Mucosa of stomach (tissue), 1 donor: ENCODE measurements around the gene EXOC2.

Experiments used
- H3K27me3 ChIP-seq: one replicate; pipeline ENCODE4 v1.7.0; 2013; ENCODE audit warnings: mild to moderate bottlenecking, low read length; ENCODE audit not compliant: control insufficient read depth, insufficient read depth
- H3K36me3 ChIP-seq: one replicate; pipeline ENCODE4 v1.7.0; 2013; ENCODE audit warnings: low read length; ENCODE audit not compliant: control insufficient read depth, insufficient read depth
- H3K4me1 ChIP-seq: one replicate; pipeline ENCODE4 v1.7.0; 2013; ENCODE audit warnings: mild to moderate bottlenecking, low read length; ENCODE audit not compliant: control insufficient read depth, insufficient read depth
- H3K4me3 ChIP-seq: one replicate; pipeline ENCODE4 v1.7.0; 2013; ENCODE audit warnings: low read length
- H3K9ac ChIP-seq: one replicate; pipeline ENCODE4 v1.7.0; 2013; ENCODE audit warnings: mild to moderate bottlenecking, low read length, moderate library complexity
- H3K9me3 ChIP-seq: one replicate; pipeline ENCODE4 v1.7.0; 2013; ENCODE audit warnings: mild to moderate bottlenecking, low read length, moderate library complexity; ENCODE audit not compliant: control insufficient read depth
- donor health status: Pancreatic carcinoma.

EXOC2 gene

GRCh38 chr6:558089-558488 is 134.8 kb downstream of the EXOC2 start:
- no peaks in the 10 kb centered on the region for H3K4me1 ChIP-seq
- H3K4me3 ChIP-seq: no peak overlapping the region
- no peaks in the 10 kb centered on the region for H3K27me3 ChIP-seq
- no peaks in the 10 kb centered on the region for H3K36me3 ChIP-seq
- H3K9me3 ChIP-seq: no peaks in the 10 kb centered on the region
- H3K9ac ChIP-seq: no peak overlapping the region

DNA sequence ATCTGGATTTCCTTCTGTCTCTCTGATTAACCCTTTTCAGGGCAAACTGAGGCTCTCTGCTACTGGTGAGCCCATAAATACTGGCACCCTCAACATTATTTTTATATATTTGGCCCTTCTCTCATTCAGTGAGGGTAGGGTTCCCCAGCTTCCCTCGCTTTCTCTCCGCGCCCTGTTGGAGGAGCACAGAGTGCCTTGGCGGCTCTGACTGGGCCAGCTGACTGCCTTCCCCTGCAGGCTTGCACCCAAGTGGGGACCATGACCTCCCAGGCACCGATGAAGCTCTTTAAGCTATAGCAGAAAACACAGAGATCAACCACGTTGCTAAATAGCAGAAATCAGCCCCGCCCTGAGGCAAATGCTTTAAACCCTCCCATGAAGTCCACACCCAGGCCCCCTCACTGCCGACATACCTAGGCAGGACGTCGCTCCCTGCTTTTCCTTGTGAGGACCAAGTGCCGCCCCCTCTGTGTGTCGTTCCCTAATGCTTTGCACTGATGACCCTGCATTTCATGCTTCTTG is 141.0 kb downstream of the EXOC2 start:
- H3K4me3 ChIP-seq: no peak overlapping the region
- no peak overlapping the region for H3K9ac ChIP-seq
- H3K27me3 ChIP-seq: no peaks in the 10 kb centered on the region
- no peaks in the 10 kb centered on the region for H3K36me3 ChIP-seq
- H3K9me3 ChIP-seq: no peaks in the 10 kb centered on the region
- no peaks in the 10 kb centered on the region for H3K4me1 ChIP-seq

DNA sequence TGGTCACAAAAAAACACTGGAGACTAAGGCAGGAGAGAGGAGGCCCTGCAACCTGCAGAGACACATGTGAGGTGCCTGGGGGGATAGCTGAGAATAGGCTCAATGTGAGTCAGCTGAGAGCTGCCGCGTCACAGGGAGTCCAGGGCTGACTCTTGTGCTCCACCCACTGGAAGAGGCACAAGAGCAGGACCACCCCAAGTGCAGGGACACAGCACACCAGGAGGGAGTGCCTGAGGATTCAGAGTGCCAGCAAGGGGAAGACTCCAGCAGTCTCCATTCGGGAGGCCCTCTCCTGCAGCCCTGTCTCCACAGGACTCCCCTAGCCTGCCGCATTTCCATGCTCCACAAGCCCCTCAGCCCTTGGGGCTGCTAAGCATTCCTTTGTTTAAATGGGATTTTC is 141.5 kb downstream of the EXOC2 start:
- Histone ChIP-seq H3K9me3 (no peaks in the 10 kb centered on the region), H3K36me3 (no peaks in the 10 kb centered on the region), H3K9ac (no peak overlapping the region), H3K4me1 (no peaks in the 10 kb centered on the region), H3K27me3 (no peaks in the 10 kb centered on the region), H3K4me3 (no peak overlapping the region)

DNA sequence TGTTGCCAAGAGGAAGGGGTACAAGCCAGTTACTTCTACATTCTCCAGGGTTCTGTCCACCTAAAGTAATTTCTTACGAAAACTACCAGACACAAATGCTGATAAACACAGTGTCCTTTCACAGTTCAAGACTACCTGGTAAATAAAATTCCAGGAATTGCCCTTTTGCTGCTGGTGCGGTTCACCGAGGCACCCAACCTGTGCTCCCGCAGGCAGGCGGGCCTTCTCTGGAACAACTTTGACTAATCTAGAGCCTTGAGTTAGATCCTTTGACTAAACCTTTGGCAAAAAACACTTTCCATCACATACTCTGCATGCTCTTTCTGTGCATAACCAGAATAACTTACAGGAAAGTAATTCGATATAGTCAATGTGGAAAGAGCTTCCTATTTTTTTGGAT is 143.0 kb downstream of the EXOC2 start:
- no peaks in the 10 kb centered on the region for H3K36me3 ChIP-seq
- no peaks in the 10 kb centered on the region for H3K27me3 ChIP-seq
- no peaks in the 10 kb centered on the region for H3K9me3 ChIP-seq
- H3K9ac ChIP-seq: no peak overlapping the region
- no peaks in the 10 kb centered on the region for H3K4me1 ChIP-seq
- no peak overlapping the region for H3K4me3 ChIP-seq

DNA sequence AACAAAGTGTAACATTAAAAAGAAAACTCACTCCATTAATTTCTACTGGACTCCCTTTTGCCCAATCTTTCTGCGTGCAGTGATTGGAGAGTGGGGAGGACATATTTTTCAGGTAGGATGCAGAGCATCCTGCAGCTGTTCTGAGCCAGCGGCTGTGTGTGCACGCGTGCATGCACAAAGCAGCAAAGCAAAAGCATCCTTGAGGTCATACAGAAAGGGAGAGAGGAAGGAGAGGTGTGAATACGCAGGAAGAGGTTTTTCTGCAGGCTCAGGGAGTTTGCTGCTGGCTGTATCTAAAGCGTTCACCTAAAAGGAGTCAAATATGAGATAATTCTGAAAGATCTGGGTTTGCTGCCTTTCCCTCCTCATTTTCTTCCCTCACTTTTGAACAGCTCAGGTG is 144.4 kb downstream of the EXOC2 start:
- no peaks in the 10 kb centered on the region for H3K36me3 ChIP-seq
- H3K9me3 ChIP-seq: no peaks in the 10 kb centered on the region
- no peak overlapping the region for H3K9ac ChIP-seq

GRCh38 chr6:548091-548490 is 144.8 kb downstream of the EXOC2 start:
- H3K36me3 ChIP-seq: no peaks in the 10 kb centered on the region
- H3K9ac ChIP-seq: no peak overlapping the region
- no peaks in the 10 kb centered on the region for H3K27me3 ChIP-seq
- no peaks in the 10 kb centered on the region for H3K4me1 ChIP-seq
- no peak overlapping the region for H3K4me3 ChIP-seq
- H3K9me3 ChIP-seq: no peaks in the 10 kb centered on the region

More for the DNA sequence above, 144.4 kb downstream of the EXOC2 start:
- no peaks in the 10 kb centered on the region for H3K27me3 ChIP-seq
- no peak overlapping the region for H3K4me3 ChIP-seq
- no peaks in the 10 kb centered on the region for H3K4me1 ChIP-seq

DNA sequence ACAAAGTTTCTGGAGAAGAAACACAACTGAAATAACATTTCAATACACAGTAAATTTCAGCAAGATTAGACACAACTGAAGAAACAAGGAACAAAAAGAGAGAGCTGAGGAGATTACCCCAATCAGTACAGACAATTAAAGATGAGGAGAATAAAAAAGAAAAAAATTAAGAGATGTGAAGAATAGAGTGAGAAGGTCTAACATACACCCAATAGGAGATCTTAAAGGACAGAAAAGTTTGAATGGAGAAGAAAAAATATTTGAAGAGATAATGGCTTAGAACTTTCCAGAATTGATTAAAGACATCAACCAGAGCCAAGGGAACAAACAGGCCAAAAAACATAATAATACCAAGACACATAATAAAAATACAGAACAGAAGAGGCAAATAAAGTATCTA is 152.4 kb downstream of the EXOC2 start:
- no peak overlapping the region for H3K4me3 ChIP-seq
- H3K9ac ChIP-seq: no peak overlapping the region
- no peaks in the 10 kb centered on the region for H3K4me1 ChIP-seq
- H3K27me3 ChIP-seq: no peaks in the 10 kb centered on the region
- H3K36me3 ChIP-seq: no peaks in the 10 kb centered on the region
- no peaks in the 10 kb centered on the region for H3K9me3 ChIP-seq

- H3K36me3 ChIP-seq: no peaks in the 10 kb centered on the region
Measured at GRCh38 chr6:537114-537513, 155.8 kb downstream of the EXOC2 start.

GRCh38 chr6:530425-530824 is 162.5 kb downstream of the EXOC2 start:
- no peak overlapping the region for H3K9ac ChIP-seq
- H3K4me3 ChIP-seq: no peak overlapping the region
- H3K9me3 ChIP-seq: no peaks in the 10 kb centered on the region
- no peaks in the 10 kb centered on the region for H3K4me1 ChIP-seq
- H3K36me3 ChIP-seq: no peaks in the 10 kb centered on the region
- no peaks in the 10 kb centered on the region for H3K27me3 ChIP-seq

More at GRCh38 chr6:537114-537513, 155.8 kb downstream of the EXOC2 start:
- Histone ChIP-seq H3K9ac (no peak overlapping the region), H3K27me3 (no peaks in the 10 kb centered on the region), H3K4me1 (no peaks in the 10 kb centered on the region), H3K4me3 (no peak overlapping the region), H3K9me3 (no peaks in the 10 kb centered on the region)

- H3K4me3 ChIP-seq: no peak overlapping the region
- no peaks in the 10 kb centered on the region for H3K4me1 ChIP-seq
- H3K36me3 ChIP-seq: no peaks in the 10 kb centered on the region
- no peak overlapping the region for H3K9ac ChIP-seq
- no peaks in the 10 kb centered on the region for H3K9me3 ChIP-seq
- no peaks in the 10 kb centered on the region for H3K27me3 ChIP-seq
Measured at GRCh38 chr6:528989-529388, 163.9 kb downstream of the EXOC2 start.

GRCh38 chr6:527989-528673 is 164.8 kb downstream of the EXOC2 start:
- H3K27me3 ChIP-seq: no peaks in the 10 kb centered on the region
- no peaks in the 10 kb centered on the region for H3K36me3 ChIP-seq
- H3K4me3 ChIP-seq: no peak overlapping the region
- no peaks in the 10 kb centered on the region for H3K9me3 ChIP-seq
- H3K9ac ChIP-seq: no peak overlapping the region
- H3K4me1 ChIP-seq: no peaks in the 10 kb centered on the region

DNA sequence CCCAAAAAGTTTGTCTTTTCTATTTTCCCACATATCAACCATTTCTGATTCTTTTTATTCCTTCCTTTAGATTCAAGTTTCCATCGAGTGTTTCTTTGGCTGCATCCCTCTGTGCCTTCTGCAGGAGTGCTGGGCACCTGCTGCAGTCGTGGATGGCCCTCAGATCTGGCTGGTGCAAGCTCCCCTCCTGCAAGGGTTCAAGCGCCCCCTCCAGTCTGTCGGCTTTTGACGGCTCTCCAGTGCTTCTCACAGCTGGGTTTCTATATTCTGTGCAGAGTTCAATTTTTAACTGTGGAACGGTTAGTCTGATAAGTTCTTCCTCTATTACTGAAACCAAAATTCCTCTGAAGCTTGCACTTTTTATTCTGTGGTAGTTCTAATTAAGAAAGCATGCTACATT is 168.1 kb downstream of the EXOC2 start:
- Histone ChIP-seq H3K4me3 (no peak overlapping the region), H3K9me3 (no peaks in the 10 kb centered on the region), H3K27me3 (no peaks in the 10 kb centered on the region), H3K4me1 (no peaks in the 10 kb centered on the region), H3K9ac (no peak overlapping the region), H3K36me3 (peaks cover 9% of the 10 kb centered on the region)

- no peaks in the 10 kb centered on the region for H3K9me3 ChIP-seq
- no peak overlapping the region for H3K9ac ChIP-seq
- H3K4me1 ChIP-seq: no peaks in the 10 kb centered on the region
- H3K36me3 ChIP-seq: peaks cover 9% of the 10 kb centered on the region
- H3K27me3 ChIP-seq: no peaks in the 10 kb centered on the region
- no peak overlapping the region for H3K4me3 ChIP-seq
Measured at GRCh38 chr6:520820-521219, 172.1 kb downstream of the EXOC2 start.
